ENCODE data around the gene USP22. TPM values are rescaled to one million over a fixed set of nuclear protein-coding genes. Genes with fewer than 3 reads are reported as not detected.
A peak's percentile ranks its signal among the peaks of the same experiment; 100 is the strongest.

USP22 gene
- total RNA-seq, 2 donors from 2014 or later: 130 to 154 TPM

DNA sequence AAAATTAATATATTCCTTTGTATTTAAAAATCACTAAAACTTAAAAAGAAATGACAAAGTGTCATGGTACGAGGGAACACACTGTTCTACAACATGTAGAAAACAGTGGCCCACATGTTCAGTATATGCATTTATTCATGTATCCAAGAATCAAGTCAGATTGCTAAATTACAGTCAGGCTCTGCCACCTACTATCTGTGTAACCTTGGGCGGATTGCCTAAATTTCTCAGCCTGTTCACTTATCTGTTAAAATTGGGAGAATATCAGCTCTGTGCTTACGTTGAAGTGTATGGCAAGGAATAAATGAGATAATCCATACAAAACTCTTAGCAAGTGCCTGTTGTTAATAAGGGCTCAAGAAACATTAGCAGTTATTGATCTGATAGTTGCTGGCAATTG, 3.4 kb upstream of the USP22 start:
- no peak for ATAC-seq (ENCODE audit: insufficient number of reproducible peaks, low FRiP score, low read depth)
- no peak overlapping the region for H3K27ac ChIP-seq

GRCh38 chr17:21044971-21045370, 2.2 kb upstream of the USP22 start:
- H3K4me1 ChIP-seq (ENCODE audit: control insufficient read depth in 1 of 2, low read depth in 2 of 2): peaks cover 16 to 20% of the 10 kb centered on the region in 2 donors
- no peak for DNase-seq (ENCODE audit: low spot score)
- no peaks in the 10 kb centered on the region for H3K9me3 ChIP-seq
- no peak overlapping the region for H3K27ac ChIP-seq
- TF ChIP-seq CTCF (IDR thresholded peaks at IDR 0.05): no peak
- no peaks in the 10 kb centered on the region for H3K27me3 ChIP-seq (replicated peaks; ENCODE audit: insufficient read depth)
- no peaks in the 10 kb centered on the region for H3K36me3 ChIP-seq
- ATAC-seq (ENCODE audit: insufficient number of reproducible peaks, low FRiP score, low read depth): no peak
- H3K4me3 ChIP-seq: no peak overlapping the region

More for the DNA sequence above, 3.4 kb upstream of the USP22 start:
- Histone ChIP-seq H3K27me3 (replicated peaks; ENCODE audit: insufficient read depth) (no peaks in the 10 kb centered on the region), H3K4me1 (ENCODE audit: control insufficient read depth in 1 of 2, low read depth in 2 of 2) (peaks cover 6 to 7% of the 10 kb centered on the region in 2 donors), H3K4me3 (no peak overlapping the region), H3K36me3 (no peaks in the 10 kb centered on the region), H3K9me3 (no peaks in the 10 kb centered on the region)
- no peak for DNase-seq (ENCODE audit: low spot score)
- no peak for TF ChIP-seq CTCF (IDR thresholded peaks at IDR 0.05)

DNA sequence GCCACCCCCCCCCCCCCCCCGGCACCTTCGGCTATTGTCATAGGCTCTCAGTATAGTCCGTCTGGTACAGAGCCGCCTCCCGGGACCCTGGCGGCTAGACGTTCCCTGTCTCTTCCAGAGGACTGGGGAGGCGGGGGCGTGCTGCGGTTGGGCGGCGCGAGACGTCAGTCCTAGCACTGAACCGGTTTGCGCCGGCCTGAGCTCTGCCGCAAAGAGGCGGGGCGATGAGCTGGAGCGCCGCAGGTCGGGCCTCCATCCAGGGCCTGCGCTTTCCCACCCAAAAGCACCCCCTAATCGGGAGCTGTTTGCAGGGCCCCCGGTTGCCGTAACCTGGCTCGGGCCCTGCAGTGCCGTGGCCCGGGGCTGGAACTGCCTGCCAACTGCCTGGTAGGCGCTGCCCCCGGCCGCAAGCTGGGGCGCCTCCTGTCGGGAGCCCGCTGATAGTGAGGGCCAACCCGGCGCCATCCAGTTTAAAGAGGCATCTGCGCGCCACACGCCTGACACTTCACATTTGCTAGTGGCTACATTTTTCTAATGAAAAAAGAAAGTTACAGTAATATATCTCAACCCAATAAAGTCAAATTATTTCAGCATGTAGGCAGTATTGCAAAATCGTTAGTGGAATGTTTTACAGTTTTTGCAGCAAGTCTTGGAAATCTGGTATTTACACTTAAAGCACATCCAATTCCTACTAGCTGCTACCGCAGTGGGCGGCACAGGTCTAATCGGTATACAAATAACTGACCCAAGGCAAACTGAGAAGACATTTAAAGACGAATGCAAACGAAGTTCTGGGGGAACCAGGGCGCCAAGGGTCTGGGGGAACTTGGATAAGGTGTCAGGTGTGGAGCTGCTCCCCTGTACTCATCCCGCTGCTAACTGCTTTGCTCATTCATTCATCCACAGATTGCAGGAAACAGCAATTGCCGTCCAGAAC, 753 bp upstream of the USP22 start:
- H3K9me3 ChIP-seq: no peaks in the 10 kb centered on the region
- no peaks in the 10 kb centered on the region for H3K36me3 ChIP-seq
- peak; percentile 92 for DNase-seq (ENCODE audit: low spot score)
- H3K27me3 ChIP-seq (replicated peaks; ENCODE audit: insufficient read depth): no peaks in the 10 kb centered on the region
- H3K4me1 ChIP-seq (ENCODE audit: control insufficient read depth in 1 of 2, low read depth in 2 of 2): peaks cover 25 to 33% of the 10 kb centered on the region in 2 donors
- peak overlapping the region; percentile 97 for H3K4me3 ChIP-seq
- ATAC-seq (ENCODE audit: insufficient number of reproducible peaks, low FRiP score, low read depth): peak; percentile 89
- TF ChIP-seq CTCF (IDR thresholded peaks at IDR 0.05): peak; percentile 82
- H3K27ac ChIP-seq: peak overlapping the region; percentile 77 to 92

DNA sequence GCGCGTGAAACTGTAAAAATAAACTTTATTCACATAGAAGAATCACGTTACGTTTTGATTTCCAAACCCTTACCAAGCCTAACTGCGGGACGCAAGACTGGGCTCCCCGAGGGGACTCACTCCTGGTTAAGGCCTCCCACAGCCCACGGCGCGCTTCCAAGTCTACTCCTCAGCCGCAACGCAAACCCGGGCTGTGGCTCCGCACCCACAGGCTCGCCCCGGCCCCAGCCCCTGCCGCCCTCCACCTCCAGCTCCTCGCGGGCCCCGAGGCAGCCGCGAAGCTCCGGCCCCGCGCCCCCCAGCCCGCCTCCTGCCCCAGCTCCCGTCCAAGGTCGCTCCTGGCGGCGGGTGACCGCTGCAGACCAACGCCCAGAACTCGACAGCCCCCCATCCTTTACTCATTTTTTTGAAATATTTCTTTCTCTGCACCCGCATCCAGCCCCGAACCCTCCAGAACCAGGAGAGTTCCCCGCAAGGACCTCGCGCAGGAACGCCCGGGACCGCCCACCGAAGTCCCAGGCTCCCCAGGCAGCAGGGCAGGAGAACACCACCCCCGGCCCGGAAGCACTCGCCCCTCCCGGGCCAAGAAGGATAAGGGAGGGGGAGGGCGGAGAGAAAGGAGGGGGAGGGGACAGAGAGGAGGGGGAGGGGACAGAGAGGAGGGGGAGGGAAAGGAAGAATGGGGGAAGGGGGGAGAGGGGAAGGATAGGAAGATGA, 912 bp downstream of the USP22 start:
- DNase-seq (ENCODE audit: low spot score) (peak; percentile 52), ATAC-seq (ENCODE audit: insufficient number of reproducible peaks, low FRiP score, low read depth) (peak; percentile 26)
- Histone ChIP-seq H3K27me3 (replicated peaks; ENCODE audit: insufficient read depth) (no peaks in the 10 kb centered on the region), H3K27ac (peak overlapping the region; percentile 97 to 100), H3K36me3 (no peaks in the 10 kb centered on the region), H3K9me3 (no peaks in the 10 kb centered on the region), H3K4me1 (ENCODE audit: control insufficient read depth in 1 of 2, low read depth in 2 of 2) (peaks cover 36 to 47% of the 10 kb centered on the region in 2 donors), H3K4me3 (peak overlapping the region; percentile 100)
- no peak for TF ChIP-seq CTCF (IDR thresholded peaks at IDR 0.05)
